Smooth muscle cell (in vitro differentiated cells): ENCODE results near the gene PWWP2A. TPM values are rescaled to one million over a fixed set of nuclear protein-coding genes. Genes with fewer than 3 reads are reported as not detected.
"Not testable (repeated sequence)": the region's sequence is repeated elsewhere in the genome, so short reads cannot be mapped to it uniquely, and the experiment has no call there.

Source experiments
- DNase-seq: peaks from one replicate; lab custom pipeline; 2025; ENCODE audit not compliant: unreplicated experiment; lab: John Stamatoyannopoulos, UW
- H2AFZ ChIP-seq: fragments of 200-600 bp; sonication (generic); 2 replicates; pipeline ENCODE4 v1.6.0; 2016; ENCODE audit warnings: antibody characterized with exemption, low read depth, mild to moderate bottlenecking
- H3F3A ChIP-seq: fragments of 200-600 bp; sonication (generic); 2 replicates; pipeline ENCODE4 v1.6.0; 2017; ENCODE audit warnings: antibody characterized with exemption, low read depth
- H3K27ac ChIP-seq: fragments of 200-600 bp; sonication (generic); 2 replicates; pipeline ENCODE4 v1.5.1; 2016; ENCODE audit warnings: low read depth, mild to moderate bottlenecking
- H3K27me3 ChIP-seq: fragments of 200-600 bp; sonication (generic); 2 replicates; pipeline ENCODE4 v1.6.1; 2016; ENCODE audit warnings: low read depth, mild to moderate bottlenecking
- H3K36me3 ChIP-seq: fragments of 200-600 bp; sonication (generic); 2 replicates; pipeline ENCODE4 v1.5.1; 2016; ENCODE audit warnings: low read depth
- H3K4me1 ChIP-seq: fragments of 200-600 bp; sonication (generic); 2 replicates; pipeline ENCODE4 v1.5.1; 2016; ENCODE audit warnings: low read depth
- H3K4me2 ChIP-seq: fragments of 200-600 bp; sonication (generic); 2 replicates; pipeline ENCODE4 v1.6.0; 2016; ENCODE audit warnings: mild to moderate bottlenecking
- H3K4me3 ChIP-seq: fragments of 200-600 bp; sonication (generic); 2 replicates; pipeline ENCODE4 v1.5.1; 2016; ENCODE audit warnings: mild to moderate bottlenecking
- H3K79me2 ChIP-seq: fragments of 200-600 bp; sonication (generic); 2 replicates; pipeline ENCODE4 v1.6.0; 2016; ENCODE audit warnings: low read depth, mild to moderate bottlenecking
- H3K9ac ChIP-seq: fragments of 200-600 bp; sonication (generic); 2 replicates; pipeline ENCODE4 v1.6.0; 2016; ENCODE audit warnings: low read depth
- H3K9me3 ChIP-seq: fragments of 200-600 bp; sonication (generic); replicated peaks from 2 replicates; pipeline ENCODE4 v1.5.1; 2016; ENCODE audit warnings: low read depth
- H4K20me1 ChIP-seq: fragments of 200-600 bp; sonication (generic); 2 replicates; pipeline ENCODE4 v1.6.0; 2016; ENCODE audit warnings: low read depth
- CTCF ChIP-seq: fragments of 200-600 bp; sonication (generic); IDR thresholded peaks from 2 replicates; pipeline ENCODE4 v1.5.1; 2017; ENCODE audit warnings: borderline replicate concordance, mild to moderate bottlenecking, antibody characterized with exemption; ENCODE audit not compliant: insufficient read depth, poor library complexity, severe bottlenecking
- WGBS: methylation state at CpG from one replicate; pipeline ENCODE4 v1.1.7; 2016; ENCODE audit warnings: low lambda C conversion rate; 5-methylcytosine and 5-hydroxymethylcytosine counted together
- polyA plus RNA-seq: library from polyadenylated mRNA; unstranded; fragments of >200 nt; fragmentation: Nextera tagmentation; extraction: Ambion mirVana; gene quantifications from 2 replicates; pipeline ENCODE4 v1.2.1, GENCODE V29; 2016
- total RNA-seq: library from RNA; depleted of rRNA; stranded (reverse); fragments of >200 nt; gene quantifications from 2 replicates; pipeline ENCODE4 v1.2.3, GENCODE V29; 2014

PWWP2A gene
- total and polyA plus RNA-seq, 2 experiments from 2014 or later = 18.6 to 22.6 TPM

- H2AFZ ChIP-seq = no peak overlapping the region
- H3F3A ChIP-seq = peaks cover 25% of the 10 kb centered on the region
- H3K36me3 ChIP-seq = no peaks in the 10 kb centered on the region
- no peak overlapping the region for H3K4me2 ChIP-seq
- H3K27ac ChIP-seq = no peak overlapping the region
- no peak for DNase-seq
- H3K4me3 ChIP-seq = no peak overlapping the region
- H3K9ac ChIP-seq = no peak overlapping the region
- WGBS = 91% methylated on average over 2 of the region's 2 CpGs
- H4K20me1 ChIP-seq = no peaks in the 10 kb centered on the region
- H3K4me1 ChIP-seq = peaks cover 22% of the 10 kb centered on the region
- TF ChIP-seq CTCF = no peak
- no peaks in the 10 kb centered on the region for H3K79me2 ChIP-seq
- no peaks in the 10 kb centered on the region for H3K9me3 ChIP-seq
- H3K27me3 ChIP-seq = no peaks in the 10 kb centered on the region
Observed at GRCh38 chr5:160076997-160077396, 42.3 kb downstream of the PWWP2A start.

GRCh38 chr5:160075073-160075472, 44.2 kb downstream of the PWWP2A start:
- Histone ChIP-seq H3K36me3 (no peaks in the 10 kb centered on the region), H3K27ac (peak overlapping the region; percentile 54), H4K20me1 (no peaks in the 10 kb centered on the region), H3K4me2 (peak overlapping the region; percentile 65), H3F3A (peaks cover 36% of the 10 kb centered on the region), H3K4me3 (no peak overlapping the region), H2AFZ (no peak overlapping the region), H3K79me2 (no peaks in the 10 kb centered on the region), H3K9ac (no peak overlapping the region), H3K4me1 (peaks cover 17% of the 10 kb centered on the region), H3K9me3 (no peaks in the 10 kb centered on the region), H3K27me3 (no peaks in the 10 kb centered on the region)
- TF ChIP-seq CTCF = no peak
- DNase-seq = no peak

- Histone ChIP-seq H2AFZ (no peak overlapping the region), H4K20me1 (no peaks in the 10 kb centered on the region), H3F3A (peaks cover 37% of the 10 kb centered on the region), H3K9me3 (no peaks in the 10 kb centered on the region), H3K36me3 (no peaks in the 10 kb centered on the region), H3K4me1 (peaks cover 17% of the 10 kb centered on the region), H3K9ac (no peak overlapping the region), H3K27ac (peak overlapping the region; percentile 41), H3K4me2 (peak overlapping the region; percentile 67), H3K4me3 (no peak overlapping the region), H3K27me3 (no peaks in the 10 kb centered on the region), H3K79me2 (no peaks in the 10 kb centered on the region)
- no peak for DNase-seq
- 28% methylated on average over 2 of the region's 2 CpGs for WGBS
- no peak for TF ChIP-seq CTCF
Observed at GRCh38 chr5:160071916-160072315, 47.3 kb downstream of the PWWP2A start.

- no peaks in the 10 kb centered on the region for H3K36me3 ChIP-seq
- peaks cover 37% of the 10 kb centered on the region for H3F3A ChIP-seq
- no peak overlapping the region for H3K9ac ChIP-seq
- no peaks in the 10 kb centered on the region for H4K20me1 ChIP-seq
- no peak overlapping the region for H2AFZ ChIP-seq
- no peak for TF ChIP-seq CTCF
- 11% methylated on average over 8 of the region's 8 CpGs for WGBS
- H3K9me3 ChIP-seq = no peaks in the 10 kb centered on the region
- H3K4me3 ChIP-seq = no peak overlapping the region
- peak overlapping the region; percentile 67 for H3K4me2 ChIP-seq
- no peak for DNase-seq
- H3K27ac ChIP-seq = peak overlapping the region; percentile 41
- peaks cover 17% of the 10 kb centered on the region for H3K4me1 ChIP-seq
- no peaks in the 10 kb centered on the region for H3K79me2 ChIP-seq
- H3K27me3 ChIP-seq = no peaks in the 10 kb centered on the region
Observed at GRCh38 chr5:160071516-160071915, 47.7 kb downstream of the PWWP2A start.

- H2AFZ ChIP-seq, H4K20me1 ChIP-seq, H3K79me2 ChIP-seq, H3K4me3 ChIP-seq, H3K4me2 ChIP-seq, H3K27me3 ChIP-seq, H3K27ac ChIP-seq, H3K9me3 ChIP-seq, DNase-seq, H3K9ac ChIP-seq, H3K36me3 ChIP-seq: not testable (repeated sequence)
- H3F3A ChIP-seq = peaks cover 31% of the 10 kb centered on the region
- peaks cover 15% of the 10 kb centered on the region for H3K4me1 ChIP-seq
- WGBS = 74% methylated on average over 5 of the region's 5 CpGs
Observed at GRCh38 chr5:160069120-160069519, 50.1 kb downstream of the PWWP2A start.
